Stimulated activated effector memory CD8-positive, alpha-beta T cell treated with anti-CD3 and anti-CD28 coated beads, Interleukin-12 subunit alpha, Interleukin-12 subunit beta, amount 100 ng/mL, for 72 hours (primary cell): ENCODE results near the gene TTC7B.
A peak's percentile ranks its signal among the peaks of the same experiment; 100 is the strongest.

ENCODE experiments used
- ATAC-seq: fragments of 150-1000 bp; cut with Tn5 transposase; 2 replicates; pipeline ENCODE4 v1.10.0; 2021
- DNase-seq, 2 donors: peaks; one replicate each; pipeline ENCODE4 v3.0.0; 2021 to 2022; ENCODE audit warnings: low spot score in 2 of 2
- H3K27ac Mint-ChIP-seq: one replicate; pipeline ENCODE4 v1.8.0; 2022; ENCODE audit warnings: mild to moderate bottlenecking, mixed read lengths
- H3K36me3 Mint-ChIP-seq: one replicate; pipeline ENCODE4 v1.8.0; 2022; ENCODE audit warnings: mild to moderate bottlenecking, mixed read lengths
- H3K4me1 Mint-ChIP-seq: one replicate; pipeline ENCODE4 v1.8.0; 2022; ENCODE audit warnings: mixed read lengths
- H3K4me3 Mint-ChIP-seq: one replicate; pipeline ENCODE4 v1.8.0; 2022; ENCODE audit warnings: mild to moderate bottlenecking, mixed read lengths
- H3K9me3 Mint-ChIP-seq: one replicate; pipeline ENCODE4 v1.8.0; 2022; ENCODE audit warnings: mixed read lengths

The TTC7B gene

DNA sequence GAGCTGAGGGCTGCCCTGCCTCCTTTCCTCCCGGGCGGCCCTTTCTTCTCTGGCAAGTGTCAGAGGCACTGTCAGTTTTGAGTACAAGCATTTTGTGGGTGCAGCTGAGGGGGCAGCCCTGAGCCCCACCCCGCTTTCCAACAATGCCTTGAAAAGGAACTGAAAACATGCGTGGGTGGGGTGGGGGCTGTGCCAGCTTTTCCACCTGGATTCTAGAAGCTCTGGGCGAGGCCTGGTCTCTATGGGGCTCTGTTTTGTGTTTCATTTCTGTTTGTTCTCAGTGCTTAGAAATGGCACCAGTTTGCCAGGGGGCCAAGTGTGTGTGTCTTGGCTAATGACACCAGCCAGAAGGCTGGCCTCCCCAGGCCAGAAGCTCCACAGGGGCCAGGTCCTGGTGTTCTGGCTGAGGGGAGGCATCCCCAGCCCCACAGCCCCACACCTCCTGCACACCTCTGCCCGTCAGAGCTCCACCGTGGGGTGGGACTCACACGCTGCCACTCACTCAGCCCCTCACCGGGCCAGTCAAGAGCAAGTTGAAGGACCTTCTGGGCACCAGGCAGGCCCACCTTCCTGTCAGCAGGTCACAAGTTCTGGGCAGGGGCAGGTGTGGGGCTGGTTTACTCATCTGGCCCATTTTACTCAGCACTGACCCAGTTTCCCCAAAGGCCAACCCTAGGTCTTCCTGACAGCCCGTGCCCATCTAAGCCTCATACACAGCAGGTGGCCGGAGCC, 264.3 kb downstream of the TTC7B start:
- no peak overlapping the region for H3K27ac Mint-ChIP-seq
- DNase-seq (no peak), ATAC-seq (peak; percentile 30)
- H3K9me3 Mint-ChIP-seq = no peaks in the 10 kb centered on the region
- no peak overlapping the region for H3K4me3 Mint-ChIP-seq
- no peaks in the 10 kb centered on the region for H3K4me1 Mint-ChIP-seq
- H3K36me3 Mint-ChIP-seq = no peaks in the 10 kb centered on the region

DNA sequence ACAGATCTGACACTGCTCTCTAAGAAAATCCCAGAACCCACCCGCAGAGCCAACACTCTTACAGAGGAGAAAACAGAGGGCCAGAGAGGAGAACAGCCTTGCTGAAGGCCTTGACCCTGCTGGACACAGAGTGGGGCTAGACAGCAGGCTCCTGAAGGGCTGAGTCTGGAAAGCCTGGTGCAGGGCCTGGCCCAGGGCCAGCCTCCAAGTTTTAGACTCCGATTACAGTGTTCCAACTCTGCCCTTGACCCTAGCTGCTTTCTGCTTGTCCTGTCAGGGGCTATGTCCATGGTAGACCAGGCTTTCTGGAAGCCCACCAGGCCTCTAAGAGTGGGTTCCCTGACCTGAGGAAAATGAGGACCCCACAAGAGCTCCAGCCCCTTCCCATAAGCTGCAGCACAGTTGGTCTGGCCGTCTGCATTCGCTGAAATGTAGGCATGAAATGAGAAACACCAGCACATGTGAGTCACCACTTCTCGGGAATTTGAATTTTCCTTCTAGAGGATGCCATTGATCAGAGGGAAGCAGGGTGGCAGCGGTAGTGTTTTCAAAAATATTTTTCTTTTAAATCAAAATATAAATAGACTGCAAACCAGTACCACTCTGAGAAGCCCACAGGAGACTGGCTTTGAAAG, 265.0 kb downstream of the TTC7B start:
- Mint-ChIP-seq H3K9me3 (no peaks in the 10 kb centered on the region), H3K4me1 (no peaks in the 10 kb centered on the region), H3K36me3 (no peaks in the 10 kb centered on the region), H3K27ac (no peak overlapping the region), H3K4me3 (no peak overlapping the region)
- ATAC-seq (no peak), DNase-seq (no peak)

DNA sequence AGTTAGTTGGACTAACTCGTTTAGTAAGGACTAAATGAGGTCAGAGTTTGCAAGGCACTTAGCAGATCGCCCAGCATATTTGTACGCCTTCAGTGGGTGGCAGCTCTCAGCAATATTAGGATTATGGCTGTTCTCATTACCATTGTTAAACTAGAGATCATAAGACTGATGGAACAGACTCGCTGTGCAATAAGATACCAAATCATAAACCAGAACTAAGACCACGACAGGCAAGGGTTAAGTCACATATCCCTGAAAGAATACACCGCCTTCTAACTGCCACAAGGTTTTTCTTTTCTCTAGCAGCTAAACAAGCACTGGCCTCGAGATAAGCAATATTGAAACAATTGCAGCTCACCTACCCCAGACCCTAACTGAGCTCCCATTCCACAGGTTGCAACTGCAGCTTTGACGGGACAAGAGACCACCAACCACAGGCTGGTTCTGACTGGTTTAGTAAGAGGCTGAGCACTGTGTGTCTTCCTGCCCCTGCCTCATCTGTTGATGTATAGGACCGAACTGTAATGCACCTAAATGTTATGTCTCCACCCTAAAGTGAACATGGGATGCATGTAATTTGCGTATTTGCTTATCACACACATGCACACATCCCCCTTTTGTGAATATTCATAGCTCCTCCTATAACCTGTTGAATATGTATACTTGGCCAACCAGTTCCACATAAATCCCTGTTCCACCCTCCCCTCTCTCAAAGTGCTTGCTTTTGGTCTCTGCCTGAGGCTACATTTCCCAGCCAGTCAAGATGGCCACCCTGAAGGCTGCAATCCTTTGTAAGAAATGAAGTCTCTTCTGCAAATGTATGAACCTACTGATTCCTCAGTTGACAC, 266.2 kb downstream of the TTC7B start:
- Mint-ChIP-seq H3K4me3 (no peak overlapping the region), H3K4me1 (no peaks in the 10 kb centered on the region), H3K9me3 (no peaks in the 10 kb centered on the region), H3K27ac (no peak overlapping the region), H3K36me3 (no peaks in the 10 kb centered on the region)
- DNase-seq (no peak), ATAC-seq (no peak)

DNA sequence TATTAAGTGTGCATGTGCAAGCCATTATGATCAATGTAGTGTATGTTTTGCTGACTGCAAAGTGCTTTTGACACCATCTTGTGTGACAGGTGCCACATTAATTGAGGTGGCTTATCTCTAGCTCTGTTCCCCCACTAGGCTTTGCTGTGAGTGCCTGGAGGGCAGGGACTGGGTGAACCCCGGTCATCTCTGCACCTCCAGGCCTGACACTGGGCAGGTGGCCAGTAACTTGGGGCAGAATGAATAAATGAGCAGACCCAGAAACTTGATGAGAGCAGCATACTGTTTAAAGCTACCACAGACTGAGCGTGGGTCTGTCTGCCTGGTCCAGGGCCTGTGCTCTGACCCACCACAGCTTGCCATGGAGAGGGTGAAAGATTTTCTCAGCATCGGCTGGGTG, 267.8 kb downstream of the TTC7B start:
- H3K27ac Mint-ChIP-seq = no peak overlapping the region
- ATAC-seq (no peak), DNase-seq (no peak)
- H3K4me1 Mint-ChIP-seq = no peaks in the 10 kb centered on the region
- no peak overlapping the region for H3K4me3 Mint-ChIP-seq
- H3K36me3 Mint-ChIP-seq = no peaks in the 10 kb centered on the region
- H3K9me3 Mint-ChIP-seq = no peaks in the 10 kb centered on the region

DNA sequence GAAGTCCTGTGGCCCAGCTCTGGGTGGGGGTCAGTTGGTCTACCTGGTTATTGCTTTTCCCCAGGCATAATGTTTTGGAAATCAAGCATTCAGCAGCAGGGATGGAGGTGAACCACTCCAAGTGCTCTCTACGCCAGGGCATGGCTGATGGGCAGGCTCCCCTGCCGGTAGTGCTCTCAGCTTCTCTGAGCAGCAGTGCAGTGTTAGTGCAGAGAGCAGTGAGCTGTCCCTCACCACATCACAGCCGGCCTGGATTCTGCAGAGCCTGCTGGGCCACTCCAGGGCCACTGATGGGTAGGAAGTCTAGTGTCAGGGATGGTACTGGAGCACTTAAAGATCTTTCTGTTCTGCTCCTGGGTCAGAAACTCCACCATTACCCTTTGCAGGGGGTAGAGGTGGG, 268.3 kb downstream of the TTC7B start:
- ATAC-seq = no peak
- Mint-ChIP-seq H3K4me1 (no peaks in the 10 kb centered on the region), H3K36me3 (no peaks in the 10 kb centered on the region), H3K4me3 (no peak overlapping the region), H3K27ac (no peak overlapping the region), H3K9me3 (no peaks in the 10 kb centered on the region)
- DNase-seq = no peak

DNA sequence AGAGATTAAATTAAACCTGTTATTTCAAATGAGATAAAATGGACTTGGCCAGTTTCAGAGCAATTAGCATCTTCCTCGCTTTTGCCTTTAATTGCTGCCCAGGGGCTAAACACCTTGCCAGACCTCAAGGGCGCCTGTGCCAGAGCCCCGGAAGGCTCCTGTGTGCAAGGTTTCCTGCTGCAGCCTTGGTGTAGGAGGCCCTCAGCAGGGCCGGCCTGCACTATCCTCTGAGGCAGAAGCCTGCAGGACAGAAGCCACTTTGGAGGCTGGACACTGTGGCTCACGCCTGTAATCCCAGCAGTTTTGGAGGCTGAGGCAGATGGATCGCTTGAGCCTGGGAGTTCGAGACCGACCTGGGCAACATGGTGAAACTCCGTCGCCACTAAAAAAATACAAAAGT, 269.0 kb downstream of the TTC7B start:
- H3K36me3 Mint-ChIP-seq = no peaks in the 10 kb centered on the region
- H3K27ac Mint-ChIP-seq = no peak overlapping the region
- H3K4me3 Mint-ChIP-seq = no peak overlapping the region
- H3K9me3 Mint-ChIP-seq = no peaks in the 10 kb centered on the region
- H3K4me1 Mint-ChIP-seq = no peaks in the 10 kb centered on the region
- ATAC-seq = no peak
- DNase-seq = no peak

DNA sequence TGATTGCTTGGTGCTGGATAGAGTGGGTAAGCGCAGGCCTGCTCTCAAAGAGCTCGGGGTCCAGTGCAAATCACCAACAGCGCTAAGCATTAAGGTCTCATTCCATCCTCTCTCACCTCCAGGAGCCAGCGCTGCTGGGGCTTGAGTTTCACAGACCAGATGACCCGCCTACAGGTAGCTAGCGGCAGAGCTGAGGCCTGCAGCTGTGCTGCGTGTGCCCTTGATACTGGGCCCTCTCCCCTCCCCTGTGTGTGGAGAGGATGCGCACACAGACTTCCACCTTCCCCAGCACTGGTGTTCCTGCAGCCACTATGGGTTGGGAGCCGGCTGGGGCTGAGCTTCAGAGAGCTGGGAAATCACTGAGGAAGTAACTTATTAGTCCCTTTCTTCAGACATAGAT, 269.5 kb downstream of the TTC7B start:
- Mint-ChIP-seq H3K27ac (peak overlapping the region; percentile 32), H3K36me3 (no peaks in the 10 kb centered on the region), H3K4me3 (no peak overlapping the region), H3K4me1 (no peaks in the 10 kb centered on the region), H3K9me3 (no peaks in the 10 kb centered on the region)
- DNase-seq (no peak), ATAC-seq (no peak)

DNA sequence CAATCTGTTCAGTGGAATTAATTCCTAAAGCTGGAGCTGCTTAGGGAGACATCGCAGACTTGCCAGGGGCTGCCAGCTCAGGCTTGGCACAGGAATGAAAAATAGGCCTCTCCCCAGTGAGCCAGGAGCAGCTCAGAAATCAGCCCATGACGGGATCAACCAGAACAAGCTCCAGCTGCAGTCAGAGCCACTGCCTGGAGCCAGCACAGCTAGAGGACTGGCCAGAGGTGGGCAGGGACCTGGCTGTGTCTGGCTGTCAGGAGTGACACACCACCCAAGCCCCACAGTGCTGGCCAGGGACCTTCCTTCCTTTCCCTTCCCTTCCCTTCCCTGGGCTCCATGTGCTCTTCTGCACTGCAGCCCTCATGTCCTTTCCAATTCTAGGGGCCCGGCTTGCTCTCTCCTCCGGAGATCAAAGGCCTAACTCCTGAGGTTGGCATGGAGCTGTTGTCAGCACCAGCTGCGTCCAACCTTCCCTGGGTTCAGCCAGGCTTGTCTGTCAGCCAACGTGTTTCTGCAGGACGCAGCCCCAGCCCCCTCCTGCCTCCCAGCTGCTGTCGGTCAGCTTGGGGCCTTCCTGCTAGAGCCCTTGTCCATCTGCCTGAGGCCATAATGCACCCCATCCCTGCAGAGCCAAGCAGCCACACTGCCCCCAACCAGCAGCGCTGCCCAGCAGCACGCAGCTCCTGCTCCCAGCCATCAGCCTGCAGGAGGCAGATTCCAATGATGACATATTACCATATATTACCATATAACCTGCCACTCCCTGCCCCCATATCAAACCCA, 270.1 kb downstream of the TTC7B start:
- no peak for DNase-seq
- Mint-ChIP-seq H3K4me1 (no peaks in the 10 kb centered on the region), H3K9me3 (no peaks in the 10 kb centered on the region), H3K27ac (peak overlapping the region; percentile 32), H3K4me3 (no peak overlapping the region), H3K36me3 (no peaks in the 10 kb centered on the region)
- no peak for ATAC-seq

DNA sequence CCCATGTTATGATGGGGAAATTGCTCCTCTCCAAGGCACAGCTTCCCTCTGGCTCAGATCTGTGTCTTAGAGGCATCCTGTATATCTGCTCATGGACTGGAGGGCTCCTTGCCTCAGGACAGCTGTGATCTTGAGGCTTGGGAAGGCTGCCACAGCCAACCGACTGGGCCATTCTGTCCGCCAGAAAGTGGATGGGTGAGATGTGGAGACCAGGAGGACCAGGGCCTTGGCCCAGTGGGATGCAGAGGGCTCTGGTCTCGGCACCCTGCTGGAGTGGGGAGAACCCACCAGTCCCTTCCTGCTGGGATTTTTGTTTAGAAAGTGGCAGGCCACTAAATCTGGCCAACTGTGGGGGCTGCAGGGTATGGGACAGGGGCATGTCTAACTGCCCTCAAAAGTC, 270.8 kb downstream of the TTC7B start:
- no peaks in the 10 kb centered on the region for H3K9me3 Mint-ChIP-seq
- DNase-seq (no peak), ATAC-seq (no peak)
- H3K4me1 Mint-ChIP-seq = no peaks in the 10 kb centered on the region
- no peak overlapping the region for H3K27ac Mint-ChIP-seq
- no peak overlapping the region for H3K4me3 Mint-ChIP-seq
- no peaks in the 10 kb centered on the region for H3K36me3 Mint-ChIP-seq

DNA sequence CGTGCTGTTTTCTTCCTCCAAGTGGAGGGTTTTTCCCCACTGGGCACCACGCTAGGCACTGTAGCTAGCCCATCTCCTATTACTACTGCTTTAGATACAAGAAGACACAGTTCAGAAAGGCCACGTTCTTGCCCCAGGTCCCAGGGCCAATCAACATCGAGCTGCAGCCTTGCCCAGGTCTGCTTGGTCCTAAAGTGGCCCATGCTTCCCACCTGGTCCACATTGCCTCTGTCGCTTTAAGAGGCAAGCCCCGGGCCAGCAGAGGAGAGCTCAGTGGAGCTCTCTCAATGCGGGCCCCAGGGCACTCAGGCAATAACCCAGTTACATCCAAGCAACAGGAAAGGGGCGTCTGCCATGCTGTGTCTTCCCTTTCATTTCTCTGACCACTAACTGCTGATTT, 271.3 kb downstream of the TTC7B start:
- no peaks in the 10 kb centered on the region for H3K4me1 Mint-ChIP-seq
- no peak for DNase-seq
- H3K9me3 Mint-ChIP-seq = no peaks in the 10 kb centered on the region
- no peaks in the 10 kb centered on the region for H3K36me3 Mint-ChIP-seq
- no peak for ATAC-seq
- no peak overlapping the region for H3K27ac Mint-ChIP-seq
- H3K4me3 Mint-ChIP-seq = no peak overlapping the region

DNA sequence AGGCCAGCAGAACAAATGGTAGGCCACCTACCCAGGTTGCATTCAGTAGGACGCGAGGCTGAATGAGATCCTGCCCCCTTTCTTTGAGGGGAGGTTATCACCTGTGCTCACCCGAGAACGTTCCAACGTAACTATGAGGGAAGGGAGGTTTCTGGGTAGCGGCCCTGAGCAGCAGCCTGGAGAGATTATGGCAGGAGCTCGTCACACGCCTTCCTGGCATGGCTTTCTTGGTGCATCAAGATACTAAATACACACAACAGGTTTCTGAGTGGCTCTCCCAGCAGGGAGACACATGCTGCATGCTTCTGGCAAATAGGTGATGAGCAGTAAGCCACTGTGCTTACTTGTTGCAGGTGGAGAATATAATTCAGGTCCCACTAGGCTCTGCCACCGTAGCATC, 271.7 kb downstream of the TTC7B start:
- no peak for ATAC-seq
- H3K9me3 Mint-ChIP-seq = no peaks in the 10 kb centered on the region
- H3K27ac Mint-ChIP-seq = no peak overlapping the region
- H3K36me3 Mint-ChIP-seq = no peaks in the 10 kb centered on the region
- H3K4me1 Mint-ChIP-seq = no peaks in the 10 kb centered on the region
- no peak for DNase-seq
- no peak overlapping the region for H3K4me3 Mint-ChIP-seq

DNA sequence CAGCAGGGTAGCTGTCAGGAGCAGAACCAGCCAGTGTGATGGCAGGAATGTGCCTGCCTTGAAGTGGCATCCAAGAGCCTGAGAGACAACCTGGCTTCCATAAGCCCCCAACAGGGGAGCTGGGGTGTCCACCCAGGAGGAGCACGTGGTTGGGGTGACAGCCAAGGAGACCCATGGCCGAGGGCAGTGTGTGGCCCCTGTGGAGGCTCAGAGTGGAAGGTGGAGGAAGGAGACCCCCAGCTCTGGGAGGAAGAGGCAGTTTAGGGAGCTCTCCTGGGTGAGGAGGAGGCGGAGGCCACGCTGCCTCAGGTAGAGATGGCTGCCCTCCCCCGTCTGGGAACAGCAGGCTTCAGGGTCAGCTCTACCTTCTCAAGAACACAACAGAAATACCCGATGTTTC, 272.4 kb downstream of the TTC7B start:
- H3K36me3 Mint-ChIP-seq = no peaks in the 10 kb centered on the region
- no peaks in the 10 kb centered on the region for H3K9me3 Mint-ChIP-seq
- no peak overlapping the region for H3K27ac Mint-ChIP-seq
- H3K4me1 Mint-ChIP-seq = no peaks in the 10 kb centered on the region
- H3K4me3 Mint-ChIP-seq = no peak overlapping the region
- no peak for DNase-seq
- ATAC-seq = no peak

DNA sequence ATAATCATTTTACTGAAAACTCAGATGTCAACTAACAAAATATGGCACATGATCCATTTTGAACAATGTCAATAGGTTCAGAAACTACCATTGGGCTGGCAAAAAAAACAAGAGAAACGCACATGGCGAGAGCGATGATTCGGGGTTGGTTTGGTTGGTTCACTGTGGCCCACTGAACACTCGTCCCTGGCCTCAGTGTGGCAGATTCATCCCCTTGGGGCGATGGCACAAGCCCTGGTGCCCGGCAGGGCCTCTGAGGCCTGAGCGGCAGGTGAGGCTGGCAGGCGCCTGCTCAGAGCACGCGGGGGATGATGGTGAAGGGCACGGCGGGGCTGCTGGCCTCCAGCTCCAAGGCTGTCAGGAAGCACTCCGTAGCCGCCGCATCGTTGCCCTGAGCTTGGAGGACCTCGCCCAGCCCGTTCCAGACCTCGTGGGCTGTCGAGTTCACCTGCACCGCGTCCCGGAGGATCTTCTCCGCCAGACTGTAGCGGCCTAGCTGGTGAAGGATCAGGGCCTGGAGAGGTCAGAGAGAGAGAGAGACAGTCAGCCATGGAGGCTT, 275.1 kb downstream of the TTC7B start:
- H3K36me3 Mint-ChIP-seq = no peaks in the 10 kb centered on the region
- ATAC-seq (no peak), DNase-seq (no peak)
- H3K9me3 Mint-ChIP-seq = no peaks in the 10 kb centered on the region
- H3K27ac Mint-ChIP-seq = no peak overlapping the region
- peaks cover 5% of the 10 kb centered on the region for H3K4me1 Mint-ChIP-seq
- no peak overlapping the region for H3K4me3 Mint-ChIP-seq

DNA sequence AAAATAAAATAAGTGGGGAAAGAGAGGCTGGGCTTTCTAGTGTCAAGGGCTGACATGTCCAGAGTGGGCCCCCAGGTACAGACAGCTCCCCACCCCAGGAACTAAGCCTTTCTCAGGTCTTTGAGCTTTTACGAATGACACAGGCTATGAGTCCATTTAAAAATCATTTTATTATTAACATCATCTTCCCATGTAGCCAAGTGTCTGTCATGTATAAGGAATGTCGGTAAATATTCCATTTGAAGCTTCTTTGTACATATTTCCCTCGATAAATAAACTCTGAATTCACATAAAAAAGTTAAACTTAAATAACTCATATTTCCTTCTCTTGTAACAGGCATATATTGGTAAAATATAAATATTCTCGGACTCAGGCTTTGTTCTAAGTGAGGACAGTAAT, 275.8 kb downstream of the TTC7B start:
- no peaks in the 10 kb centered on the region for H3K9me3 Mint-ChIP-seq
- H3K27ac Mint-ChIP-seq = no peak overlapping the region
- no peaks in the 10 kb centered on the region for H3K36me3 Mint-ChIP-seq
- DNase-seq (no peak), ATAC-seq (no peak)
- H3K4me3 Mint-ChIP-seq = no peak overlapping the region
- peaks cover 9% of the 10 kb centered on the region for H3K4me1 Mint-ChIP-seq

DNA sequence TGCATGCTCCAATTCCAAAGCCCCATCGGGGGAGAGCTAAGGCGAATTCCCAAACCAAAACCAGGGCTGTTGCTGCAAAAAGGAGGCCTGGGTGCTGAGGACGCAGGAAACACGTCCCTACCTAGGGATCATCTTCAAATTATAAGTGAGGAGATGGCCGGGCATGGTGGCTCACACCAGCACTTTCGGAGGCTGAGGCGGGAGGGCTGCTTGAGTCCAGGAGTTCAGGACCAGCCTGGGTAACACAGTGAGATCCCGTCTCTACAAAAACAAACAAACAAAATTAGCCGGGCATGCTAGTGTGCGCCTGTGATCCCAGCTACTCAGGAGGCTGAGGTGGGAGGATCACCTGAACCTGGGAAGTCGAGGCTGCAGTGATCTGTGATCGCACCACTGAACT, 276.2 kb downstream of the TTC7B start:
- H3K27ac Mint-ChIP-seq = no peak overlapping the region
- no peak overlapping the region for H3K4me3 Mint-ChIP-seq
- no peaks in the 10 kb centered on the region for H3K9me3 Mint-ChIP-seq
- no peak for ATAC-seq
- H3K36me3 Mint-ChIP-seq = no peaks in the 10 kb centered on the region
- H3K4me1 Mint-ChIP-seq = peaks cover 12% of the 10 kb centered on the region
- DNase-seq = no peak
